ENCODE data around the gene TP53TG3F.
"Not testable (repeated sequence)": the region's sequence is repeated elsewhere in the genome, so short reads cannot be mapped to it uniquely, and the experiment has no call there.

Gene TP53TG3F

GRCh38 chr16:33459312-33459711 is at the start of gene TP53TG3F:
Gene TP53TG3F, plus strand, starts transcription at chr16:33459612. Its CDS starts 68 bp downstream, at chr16:33459680.
- not testable (repeated sequence) for DNase-seq

GRCh38 chr16:33491611-33492010 is 32.2 kb downstream of the TP53TG3F start:
- not testable (repeated sequence) for DNase-seq

GRCh38 chr16:33507231-33507630 is 47.8 kb downstream of the TP53TG3F start:
- not testable (repeated sequence) for DNase-seq

- DNase-seq: not testable (repeated sequence)
These were observed 49.7 kb downstream of the TP53TG3F start for GRCh38 chr16:33509070-33509469.

GRCh38 chr16:33509906-33510305 is 50.5 kb downstream of the TP53TG3F start:
- DNase-seq: not testable (repeated sequence)
